ENCODE data around the gene RDH14. TPM values are rescaled to one million over a fixed set of nuclear protein-coding genes. Genes with fewer than 3 reads are reported as not detected.

The RDH14 gene
- total RNA-seq, 1 experiment from 2014 or later: 30.9 TPM

DNA sequence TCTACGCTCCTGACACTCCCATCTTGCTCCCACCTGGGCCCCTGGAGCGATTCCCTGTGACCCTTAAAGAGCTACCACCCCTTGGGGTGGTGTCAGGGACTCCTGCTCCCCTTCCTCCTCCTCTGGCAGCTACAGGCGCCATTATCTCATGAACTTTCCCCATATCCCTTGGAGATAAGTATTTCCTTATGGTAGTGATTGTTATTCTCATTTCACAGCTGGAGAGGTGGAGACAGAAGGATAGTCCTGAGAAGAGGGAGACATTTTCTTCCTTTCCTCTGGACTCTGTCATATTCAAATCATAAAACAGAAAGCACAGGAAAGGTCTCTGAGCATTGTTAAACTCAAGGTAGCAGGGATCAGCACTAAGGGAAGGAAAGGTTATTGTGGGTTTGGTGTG, 34.6 kb downstream of the RDH14 start:
- no peak overlapping the region for H3K4me3 ChIP-seq (ENCODE audit: low read length)
- no peaks in the 10 kb centered on the region for H3K27me3 ChIP-seq (ENCODE audit: low read length)
- ATAC-seq (no peak), DNase-seq (no peak)
- no peaks in the 10 kb centered on the region for H3K79me2 ChIP-seq (ENCODE audit: low read length)
- BruUV-seq (replicated peaks): no TSS peak
- H3K9me2 ChIP-seq (replicated peaks; ENCODE audit: low read length): no peaks in the 10 kb centered on the region
- no peaks in the 10 kb centered on the region for H3F3A ChIP-seq (ENCODE audit: low read length, unreplicated experiment)
- H4K20me1 ChIP-seq (ENCODE audit: low read length): no peaks in the 10 kb centered on the region
- H3K4me1 ChIP-seq (ENCODE audit: insufficient read depth, low read length): peaks cover 8% of the 10 kb centered on the region; the same call in 1 of the 2 replicates
- H3K27ac ChIP-seq (ENCODE audit: low read length): no peak overlapping the region
- no peaks in the 10 kb centered on the region for H3K9me3 ChIP-seq (ENCODE audit: low read length)
- H3K36me3 ChIP-seq (ENCODE audit: low read depth, low read length): no peaks in the 10 kb centered on the region
- H3K9ac ChIP-seq (ENCODE audit: low read length): no peak overlapping the region
- no peak overlapping the region for H3K4me2 ChIP-seq (ENCODE audit: low read length)
- no peak overlapping the region for H2AFZ ChIP-seq (ENCODE audit: low read length)
- POLR2A ChIA-PET (ENCODE audit: unreplicated experiment): no interaction called here
- no peak for TF ChIP-seq EZH2phosphoT487 (IDR thresholded peaks at IDR 0.05; ENCODE audit: borderline replicate concordance, low read length)
- no peak for TF ChIP-seq EZH2 (IDR thresholded peaks at IDR 0.05; ENCODE audit: low read length, unreplicated experiment)
- TF ChIP-seq, protein P1, sequence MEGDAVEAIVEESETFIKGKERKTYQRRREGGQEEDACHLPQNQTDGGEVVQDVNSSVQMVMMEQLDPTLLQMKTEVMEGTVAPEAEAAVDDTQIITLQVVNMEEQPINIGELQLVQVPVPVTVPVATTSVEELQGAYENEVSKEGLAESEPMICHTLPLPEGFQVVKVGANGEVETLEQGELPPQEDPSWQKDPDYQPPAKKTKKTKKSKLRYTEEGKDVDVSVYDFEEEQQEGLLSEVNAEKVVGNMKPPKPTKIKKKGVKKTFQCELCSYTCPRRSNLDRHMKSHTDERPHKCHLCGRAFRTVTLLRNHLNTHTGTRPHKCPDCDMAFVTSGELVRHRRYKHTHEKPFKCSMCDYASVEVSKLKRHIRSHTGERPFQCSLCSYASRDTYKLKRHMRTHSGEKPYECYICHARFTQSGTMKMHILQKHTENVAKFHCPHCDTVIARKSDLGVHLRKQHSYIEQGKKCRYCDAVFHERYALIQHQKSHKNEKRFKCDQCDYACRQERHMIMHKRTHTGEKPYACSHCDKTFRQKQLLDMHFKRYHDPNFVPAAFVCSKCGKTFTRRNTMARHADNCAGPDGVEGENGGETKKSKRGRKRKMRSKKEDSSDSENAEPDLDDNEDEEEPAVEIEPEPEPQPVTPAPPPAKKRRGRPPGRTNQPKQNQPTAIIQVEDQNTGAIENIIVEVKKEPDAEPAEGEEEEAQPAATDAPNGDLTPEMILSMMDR (conservative IDR thresholded peaks at IDR 0.05; ENCODE audit: low read depth, low read length): no peak
- intact Hi-C loops (cut with micrococcal nuclease): no loop called here
- CTCF ChIA-PET: no interaction called here

GRCh38 chr2:18525236-18525635, 35.2 kb downstream of the RDH14 start:
- Histone ChIP-seq H3K79me2 (ENCODE audit: low read length) (no peaks in the 10 kb centered on the region), H3K9me2 (replicated peaks; ENCODE audit: low read length) (no peaks in the 10 kb centered on the region), H3K36me3 (ENCODE audit: low read depth, low read length) (no peaks in the 10 kb centered on the region), H3K4me3 (ENCODE audit: low read length) (no peak overlapping the region), H3K4me1 (ENCODE audit: insufficient read depth, low read length) (peaks cover 10% of the 10 kb centered on the region), H2AFZ (ENCODE audit: low read length) (no peak overlapping the region), H3K9me3 (ENCODE audit: low read length) (no peaks in the 10 kb centered on the region), H3K27me3 (ENCODE audit: low read length) (no peaks in the 10 kb centered on the region), H3K9ac (ENCODE audit: low read length) (no peak overlapping the region), H3K4me2 (ENCODE audit: low read length) (no peak overlapping the region), H4K20me1 (ENCODE audit: low read length) (no peaks in the 10 kb centered on the region), H3K27ac (ENCODE audit: low read length) (no peak overlapping the region), H3F3A (ENCODE audit: low read length, unreplicated experiment) (no peaks in the 10 kb centered on the region)
- DNase-seq: no peak
- ChIA-PET POLR2A (ENCODE audit: unreplicated experiment) (no interaction called here), CTCF (no interaction called here)
- intact Hi-C loops (cut with micrococcal nuclease): no loop called here
- no TSS peak for BruUV-seq (replicated peaks)
- TF ChIP-seq EZH2phosphoT487 (IDR thresholded peaks at IDR 0.05; ENCODE audit: borderline replicate concordance, low read length): no peak
- TF ChIP-seq EZH2 (IDR thresholded peaks at IDR 0.05; ENCODE audit: low read length, unreplicated experiment): no peak
- TF ChIP-seq, protein P1 (conservative IDR thresholded peaks at IDR 0.05; ENCODE audit: low read depth, low read length): no peak
- ATAC-seq: no peak

GRCh38 chr2:18522484-18523146, 37.8 kb downstream of the RDH14 start:
- ATAC-seq: no peak
- Histone ChIP-seq H3K9me3 (ENCODE audit: low read length) (no peaks in the 10 kb centered on the region), H3K4me3 (ENCODE audit: low read length) (no peak overlapping the region), H3K9ac (ENCODE audit: low read length) (no peak overlapping the region), H3K4me2 (ENCODE audit: low read length) (no peak overlapping the region), H3K27me3 (ENCODE audit: low read length) (no peaks in the 10 kb centered on the region), H3K79me2 (ENCODE audit: low read length) (no peaks in the 10 kb centered on the region), H3K36me3 (ENCODE audit: low read depth, low read length) (no peaks in the 10 kb centered on the region), H3K27ac (ENCODE audit: low read length) (no peak overlapping the region), H3K4me1 (ENCODE audit: insufficient read depth, low read length) (peaks cover 35% of the 10 kb centered on the region), H4K20me1 (ENCODE audit: low read length) (no peaks in the 10 kb centered on the region), H3K9me2 (replicated peaks; ENCODE audit: low read length) (no peaks in the 10 kb centered on the region), H3F3A (ENCODE audit: low read length, unreplicated experiment) (peaks cover 3% of the 10 kb centered on the region), H2AFZ (ENCODE audit: low read length) (no peak overlapping the region)
- TF ChIP-seq EZH2phosphoT487 (IDR thresholded peaks at IDR 0.05; ENCODE audit: borderline replicate concordance, low read length) (no peak), EZH2 (IDR thresholded peaks at IDR 0.05; ENCODE audit: low read length, unreplicated experiment) (no peak)
- TF ChIP-seq, protein P1 (conservative IDR thresholded peaks at IDR 0.05; ENCODE audit: low read depth, low read length): no peak
- BruUV-seq (replicated peaks): no TSS peak
- POLR2A ChIA-PET (ENCODE audit: unreplicated experiment): no interaction called here
- intact Hi-C loops (cut with micrococcal nuclease): loop anchor here (5.0 kb wide), 4 partner anchors 35 to 360 kb away; no protein-coding TSS in a partner anchor
- peak; percentile 33 for DNase-seq
- CTCF ChIA-PET: no interaction called here

All from PC-3 (cell line).